Mucosa of stomach (tissue), 1 donor: ENCODE data around the gene MEX3B.
"Not testable (repeated sequence)": the region's sequence is repeated elsewhere in the genome, so short reads cannot be mapped to it uniquely, and the experiment has no call there.

Experiments
- H3K27me3 ChIP-seq: one replicate; pipeline ENCODE4 v1.7.0; 2013; ENCODE audit warnings: mild to moderate bottlenecking, low read length; ENCODE audit not compliant: control insufficient read depth, insufficient read depth
- H3K36me3 ChIP-seq: one replicate; pipeline ENCODE4 v1.7.0; 2013; ENCODE audit warnings: low read length; ENCODE audit not compliant: control insufficient read depth, insufficient read depth
- H3K4me1 ChIP-seq: one replicate; pipeline ENCODE4 v1.7.0; 2013; ENCODE audit warnings: mild to moderate bottlenecking, low read length; ENCODE audit not compliant: control insufficient read depth, insufficient read depth
- H3K4me3 ChIP-seq: one replicate; pipeline ENCODE4 v1.7.0; 2013; ENCODE audit warnings: low read length
- H3K9ac ChIP-seq: one replicate; pipeline ENCODE4 v1.7.0; 2013; ENCODE audit warnings: mild to moderate bottlenecking, low read length, moderate library complexity
- H3K9me3 ChIP-seq: one replicate; pipeline ENCODE4 v1.7.0; 2013; ENCODE audit warnings: mild to moderate bottlenecking, low read length, moderate library complexity; ENCODE audit not compliant: control insufficient read depth
- donor health status: Pancreatic carcinoma.

MEX3B gene

GRCh38 chr15:82028163-82028562 lies 17.7 kb downstream of the MEX3B start:
- peaks cover 10% of the 10 kb centered on the region for H3K4me1 ChIP-seq
- H3K9ac ChIP-seq, H3K9me3 ChIP-seq, H3K27me3 ChIP-seq, H3K4me3 ChIP-seq, H3K36me3 ChIP-seq: not testable (repeated sequence)

GRCh38 chr15:82021992-82022391 lies 23.8 kb downstream of the MEX3B start:
- Histone ChIP-seq H3K36me3 (no peaks in the 10 kb centered on the region), H3K9me3 (no peaks in the 10 kb centered on the region), H3K4me3 (no peak overlapping the region), H3K27me3 (no peaks in the 10 kb centered on the region), H3K9ac (no peak overlapping the region), H3K4me1 (no peaks in the 10 kb centered on the region)

- Histone ChIP-seq H3K36me3 (no peaks in the 10 kb centered on the region), H3K9ac (no peak overlapping the region), H3K9me3 (no peaks in the 10 kb centered on the region), H3K27me3 (no peaks in the 10 kb centered on the region), H3K4me1 (no peaks in the 10 kb centered on the region), H3K4me3 (no peak overlapping the region)
Measured at GRCh38 chr15:82020625-82021394, 25.0 kb downstream of the MEX3B start.

GRCh38 chr15:82018201-82018600 lies 27.6 kb downstream of the MEX3B start:
- H3K9me3 ChIP-seq, result no peaks in the 10 kb centered on the region
- H3K36me3 ChIP-seq, result no peaks in the 10 kb centered on the region
- no peaks in the 10 kb centered on the region for H3K4me1 ChIP-seq
- H3K27me3 ChIP-seq, result no peaks in the 10 kb centered on the region
- H3K9ac ChIP-seq, result no peak overlapping the region
- no peak overlapping the region for H3K4me3 ChIP-seq

GRCh38 chr15:82017656-82018055 lies 28.2 kb downstream of the MEX3B start:
- Histone ChIP-seq H3K9me3 (no peaks in the 10 kb centered on the region), H3K4me1 (no peaks in the 10 kb centered on the region), H3K4me3 (no peak overlapping the region), H3K27me3 (no peaks in the 10 kb centered on the region), H3K36me3 (no peaks in the 10 kb centered on the region), H3K9ac (no peak overlapping the region)

- Histone ChIP-seq H3K4me3 (no peak overlapping the region), H3K9me3 (no peaks in the 10 kb centered on the region), H3K36me3 (no peaks in the 10 kb centered on the region), H3K9ac (no peak overlapping the region), H3K4me1 (no peaks in the 10 kb centered on the region), H3K27me3 (no peaks in the 10 kb centered on the region)
Measured at GRCh38 chr15:82014989-82015388, 30.8 kb downstream of the MEX3B start.

- Histone ChIP-seq H3K9me3 (no peaks in the 10 kb centered on the region), H3K4me3 (no peak overlapping the region), H3K4me1 (no peaks in the 10 kb centered on the region), H3K9ac (no peak overlapping the region), H3K27me3 (no peaks in the 10 kb centered on the region), H3K36me3 (no peaks in the 10 kb centered on the region)
Measured at GRCh38 chr15:82012908-82013307, 32.9 kb downstream of the MEX3B start.

- Histone ChIP-seq H3K4me3 (no peak overlapping the region), H3K27me3 (no peaks in the 10 kb centered on the region), H3K36me3 (no peaks in the 10 kb centered on the region), H3K9ac (no peak overlapping the region), H3K4me1 (no peaks in the 10 kb centered on the region), H3K9me3 (no peaks in the 10 kb centered on the region)
Measured at GRCh38 chr15:82005239-82005638, 40.6 kb downstream of the MEX3B start.

GRCh38 chr15:82003916-82004315 lies 41.9 kb downstream of the MEX3B start:
- Histone ChIP-seq H3K9me3 (no peaks in the 10 kb centered on the region), H3K27me3 (no peaks in the 10 kb centered on the region), H3K4me1 (no peaks in the 10 kb centered on the region), H3K4me3 (no peak overlapping the region), H3K9ac (no peak overlapping the region), H3K36me3 (no peaks in the 10 kb centered on the region)

- not testable (repeated sequence) for H3K36me3 ChIP-seq, H3K27me3 ChIP-seq, H3K4me1 ChIP-seq, H3K4me3 ChIP-seq, H3K9ac ChIP-seq, H3K9me3 ChIP-seq
Measured at GRCh38 chr15:81995081-81995480, 50.7 kb downstream of the MEX3B start.

- no peaks in the 10 kb centered on the region for H3K9me3 ChIP-seq
- H3K4me3 ChIP-seq, result no peak overlapping the region
- H3K9ac ChIP-seq, result no peak overlapping the region
- no peaks in the 10 kb centered on the region for H3K4me1 ChIP-seq
- no peaks in the 10 kb centered on the region for H3K27me3 ChIP-seq
- no peaks in the 10 kb centered on the region for H3K36me3 ChIP-seq
Measured at GRCh38 chr15:81992523-81992922, 53.3 kb downstream of the MEX3B start.
